ENCODE data around the gene LHFPL3.

- TF ChIP-seq CTCF (IDR thresholded peaks at IDR 0.05), result no peak
- no peak for TF ChIP-seq RAD21 (IDR thresholded peaks at IDR 0.05; ENCODE audit: low read length)
- TF ChIP-seq EP300 (IDR thresholded peaks at IDR 0.05; ENCODE audit: borderline replicate concordance in 1 of 2, low read depth in 1 of 2, low read length in 1 of 2), result no peak
- TF ChIP-seq GATA2 (CRISPR knock-in tag; IDR thresholded peaks at IDR 0.05), result no peak
- TF ChIP-seq TEAD4 (IDR thresholded peaks at IDR 0.05; ENCODE audit: borderline replicate concordance, insufficient read depth), result no peak
- no peak for TF ChIP-seq FOXJ3 (CRISPR knock-in tag; IDR thresholded peaks at IDR 0.05)
- TF ChIP-seq FOXM1 (IDR thresholded peaks at IDR 0.05; ENCODE audit: low read depth), result no peak
- TF ChIP-seq FOSL2 (IDR thresholded peaks at IDR 0.05; ENCODE audit: borderline replicate concordance, low read depth), result no peak
- no peak for TF ChIP-seq ELF1 (IDR thresholded peaks at IDR 0.05)
- no peak for TF ChIP-seq NRF1 (IDR thresholded peaks at IDR 0.05; ENCODE audit: low read depth, low read length)
- TF ChIP-seq SMC3 (IDR thresholded peaks at IDR 0.05; ENCODE audit: low read depth, low read length), result no peak
- TF ChIP-seq USF1 (IDR thresholded peaks at IDR 0.05; ENCODE audit: borderline replicate concordance, low read depth), result no peak
Observed at GRCh38 chr7:104551226-104551625, 222.8 kb downstream of the LHFPL3 start.

All from SK-N-SH (cell line).